ENCODE data around the gene EXOC4. TPM values are rescaled to one million over a fixed set of nuclear protein-coding genes. Genes with fewer than 3 reads are reported as not detected.

EXOC4 gene
- total and polyA plus RNA-seq, 2 experiments from 2014 or later: 23.9 to 51.7 TPM

- H3K27me3 ChIP-seq (replicated peaks; ENCODE audit: insufficient read depth): no peaks in the 10 kb centered on the region
- no peak for DNase-seq
- no peaks in the 10 kb centered on the region for H4K20me1 ChIP-seq (ENCODE audit: insufficient read depth)
- H3K79me2 ChIP-seq (ENCODE audit: insufficient read depth): no peaks in the 10 kb centered on the region
- H3K9ac ChIP-seq: no peak overlapping the region
- no peaks in the 10 kb centered on the region for H3K4me1 ChIP-seq (ENCODE audit: insufficient read depth)
- in situ Hi-C loops (cut with MboI): no loop called here
- no peak overlapping the region for H3K4me3 ChIP-seq
- no peak overlapping the region for H3K4me2 ChIP-seq (ENCODE audit: unreplicated experiment)
- no peak overlapping the region for H3K27ac ChIP-seq
- H2AFZ ChIP-seq: no peak overlapping the region
- H3K9me2 ChIP-seq (ENCODE audit: insufficient read depth): no peaks in the 10 kb centered on the region
- no peaks in the 10 kb centered on the region for H3F3A ChIP-seq (ENCODE audit: insufficient read depth)
- no peaks in the 10 kb centered on the region for H3K36me3 ChIP-seq (ENCODE audit: low read depth)
- no peak for TF ChIP-seq EZH2 (IDR thresholded peaks at IDR 0.05; ENCODE audit: insufficient read depth, poor library complexity, severe bottlenecking)
- no peak for TF ChIP-seq EZH2phosphoT487 (IDR thresholded peaks at IDR 0.05; ENCODE audit: insufficient read depth, low read depth)
- H3K9me3 ChIP-seq (ENCODE audit: low read depth): no peaks in the 10 kb centered on the region
These were observed 222.8 kb downstream of the EXOC4 start for GRCh38 chr7:133475655-133476054.

GRCh38 chr7:133477791-133478190 lies 224.9 kb downstream of the EXOC4 start:
- Histone ChIP-seq H3K9me3 (ENCODE audit: low read depth) (no peaks in the 10 kb centered on the region), H3K27me3 (replicated peaks; ENCODE audit: insufficient read depth) (no peaks in the 10 kb centered on the region), H3K4me3 (no peak overlapping the region), H3K9me2 (ENCODE audit: insufficient read depth) (no peaks in the 10 kb centered on the region), H2AFZ (no peak overlapping the region), H3K9ac (no peak overlapping the region), H3K36me3 (ENCODE audit: low read depth) (no peaks in the 10 kb centered on the region), H4K20me1 (ENCODE audit: insufficient read depth) (no peaks in the 10 kb centered on the region), H3K4me2 (ENCODE audit: unreplicated experiment) (no peak overlapping the region), H3K4me1 (ENCODE audit: insufficient read depth) (peaks cover 8% of the 10 kb centered on the region), H3K79me2 (ENCODE audit: insufficient read depth) (no peaks in the 10 kb centered on the region), H3F3A (ENCODE audit: insufficient read depth) (peaks cover 8% of the 10 kb centered on the region), H3K27ac (no peak overlapping the region)
- 97 to 100% methylated on average over 1 to 2 of the region's 2 CpGs for WGBS, 2 experiments (ENCODE audit: low coverage in 1 of 2, low lambda C conversion rate in 2 of 2, missing lambda C conversion rate in 2 of 2)
- no peak for DNase-seq
- TF ChIP-seq EZH2 (IDR thresholded peaks at IDR 0.05; ENCODE audit: insufficient read depth, poor library complexity, severe bottlenecking): no peak
- no peak for TF ChIP-seq EZH2phosphoT487 (IDR thresholded peaks at IDR 0.05; ENCODE audit: insufficient read depth, low read depth)
- in situ Hi-C loops (cut with MboI): no loop called here

GRCh38 chr7:133478591-133479135 lies 225.8 kb downstream of the EXOC4 start:
- no peaks in the 10 kb centered on the region for H3K79me2 ChIP-seq (ENCODE audit: insufficient read depth)
- no peaks in the 10 kb centered on the region for H3K9me2 ChIP-seq (ENCODE audit: insufficient read depth)
- no peak overlapping the region for H2AFZ ChIP-seq
- H3K4me3 ChIP-seq: no peak overlapping the region
- DNase-seq: no peak
- TF ChIP-seq EZH2 (IDR thresholded peaks at IDR 0.05; ENCODE audit: insufficient read depth, poor library complexity, severe bottlenecking) (no peak), EZH2phosphoT487 (IDR thresholded peaks at IDR 0.05; ENCODE audit: insufficient read depth, low read depth) (no peak)
- no peaks in the 10 kb centered on the region for H3K36me3 ChIP-seq (ENCODE audit: low read depth)
- no peaks in the 10 kb centered on the region for H3K27me3 ChIP-seq (replicated peaks; ENCODE audit: insufficient read depth)
- WGBS, 2 experiments (ENCODE audit: low coverage in 1 of 2, low lambda C conversion rate in 2 of 2, missing lambda C conversion rate in 2 of 2): 64 to 67% methylated on average over 3 of the region's 3 CpGs
- peaks cover 8% of the 10 kb centered on the region for H3K4me1 ChIP-seq (ENCODE audit: insufficient read depth)
- in situ Hi-C loops (cut with MboI): no loop called here
- no peak overlapping the region for H3K4me2 ChIP-seq (ENCODE audit: unreplicated experiment)
- H3K9me3 ChIP-seq (ENCODE audit: low read depth): no peaks in the 10 kb centered on the region
- no peak overlapping the region for H3K27ac ChIP-seq
- no peak overlapping the region for H3K9ac ChIP-seq
- no peaks in the 10 kb centered on the region for H4K20me1 ChIP-seq (ENCODE audit: insufficient read depth)
- peaks cover 8% of the 10 kb centered on the region for H3F3A ChIP-seq (ENCODE audit: insufficient read depth)

- peaks cover 8% of the 10 kb centered on the region for H3F3A ChIP-seq (ENCODE audit: insufficient read depth)
- no peak for TF ChIP-seq EZH2phosphoT487 (IDR thresholded peaks at IDR 0.05; ENCODE audit: insufficient read depth, low read depth)
- TF ChIP-seq EZH2 (IDR thresholded peaks at IDR 0.05; ENCODE audit: insufficient read depth, poor library complexity, severe bottlenecking): no peak
- H3K9me3 ChIP-seq (ENCODE audit: low read depth): no peaks in the 10 kb centered on the region
- in situ Hi-C loops (cut with MboI): no loop called here
- H3K9me2 ChIP-seq (ENCODE audit: insufficient read depth): no peaks in the 10 kb centered on the region
- no peak overlapping the region for H3K27ac ChIP-seq
- WGBS, 2 experiments (ENCODE audit: low coverage in 1 of 2, low lambda C conversion rate in 2 of 2, missing lambda C conversion rate in 2 of 2): 96 to 98% methylated on average over 10 of the region's 10 CpGs
- H3K4me1 ChIP-seq (ENCODE audit: insufficient read depth): peaks cover 8% of the 10 kb centered on the region
- H3K4me3 ChIP-seq: no peak overlapping the region
- H3K4me2 ChIP-seq (ENCODE audit: unreplicated experiment): no peak overlapping the region
- no peaks in the 10 kb centered on the region for H3K79me2 ChIP-seq (ENCODE audit: insufficient read depth)
- no peaks in the 10 kb centered on the region for H3K36me3 ChIP-seq (ENCODE audit: low read depth)
- H2AFZ ChIP-seq: no peak overlapping the region
- H3K9ac ChIP-seq: no peak overlapping the region
- H3K27me3 ChIP-seq (replicated peaks; ENCODE audit: insufficient read depth): no peaks in the 10 kb centered on the region
- no peak for DNase-seq
- no peaks in the 10 kb centered on the region for H4K20me1 ChIP-seq (ENCODE audit: insufficient read depth)
These were observed 226.7 kb downstream of the EXOC4 start for GRCh38 chr7:133479456-133480065.
